ENCODE data around the gene MAGEB17.
A peak's percentile ranks its signal among the peaks of the same experiment; 100 is the strongest.

MAGEB17 gene

GRCh38 chrX:16138108-16138427 is 29.2 kb upstream of the MAGEB17 start:
- Histone ChIP-seq H3K36me3 (no peaks in the 10 kb centered on the region), H3K27me3 (ENCODE audit: insufficient read depth, low read depth, severe bottlenecking) (peaks cover 58% of the 10 kb centered on the region), H3K9me3 (ENCODE audit: severe bottlenecking) (no peaks in the 10 kb centered on the region), H3K27ac (no peak overlapping the region), H3K4me3 (ENCODE audit: low read depth, low read length) (no peak overlapping the region)
- TF ChIP-seq CTCF (IDR thresholded peaks at IDR 0.05; ENCODE audit: low read depth, low read length), result peak; percentile 50
- no peak for DNase-seq

DNA sequence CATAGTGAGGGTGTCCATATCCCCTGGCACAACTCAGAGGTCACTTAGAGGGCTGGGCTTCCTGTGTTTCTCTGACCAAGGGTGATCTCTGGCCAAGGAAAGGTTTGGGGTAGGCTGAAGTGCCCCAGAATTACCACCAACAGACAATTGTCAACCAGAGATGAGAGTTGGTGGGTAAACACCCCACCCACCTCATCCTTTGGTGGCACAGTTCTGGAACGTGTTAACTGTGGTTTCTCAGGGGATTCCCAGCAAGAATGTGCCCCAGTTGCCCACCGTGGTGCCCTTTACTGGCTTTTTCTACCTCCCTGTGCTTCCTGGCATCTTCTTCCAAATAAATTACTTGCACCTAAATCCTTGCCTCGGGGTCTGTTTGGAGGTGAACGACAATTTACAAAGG is 26.8 kb upstream of the MAGEB17 start:
- Histone ChIP-seq H3K27ac (no peak overlapping the region), H3K27me3 (ENCODE audit: insufficient read depth, low read depth, severe bottlenecking) (peaks cover 56% of the 10 kb centered on the region), H3K4me3 (ENCODE audit: low read depth, low read length) (no peak overlapping the region), H3K9me3 (ENCODE audit: severe bottlenecking) (no peaks in the 10 kb centered on the region), H3K36me3 (no peaks in the 10 kb centered on the region)
- no peak for DNase-seq
- TF ChIP-seq CTCF (IDR thresholded peaks at IDR 0.05; ENCODE audit: low read depth, low read length), result no peak

GRCh38 chrX:16140983-16141382 is 26.3 kb upstream of the MAGEB17 start:
- peaks cover 56% of the 10 kb centered on the region for H3K27me3 ChIP-seq (ENCODE audit: insufficient read depth, low read depth, severe bottlenecking)
- no peaks in the 10 kb centered on the region for H3K9me3 ChIP-seq (ENCODE audit: severe bottlenecking)
- no peak overlapping the region for H3K4me3 ChIP-seq (ENCODE audit: low read depth, low read length)
- H3K27ac ChIP-seq, result no peak overlapping the region
- no peak for TF ChIP-seq CTCF (IDR thresholded peaks at IDR 0.05; ENCODE audit: low read depth, low read length)
- DNase-seq, result no peak
- no peaks in the 10 kb centered on the region for H3K36me3 ChIP-seq

GRCh38 chrX:16141422-16142245 is 25.6 kb upstream of the MAGEB17 start:
- no peaks in the 10 kb centered on the region for H3K36me3 ChIP-seq
- H3K9me3 ChIP-seq (ENCODE audit: severe bottlenecking), result no peaks in the 10 kb centered on the region
- no peak for DNase-seq
- H3K27me3 ChIP-seq (ENCODE audit: insufficient read depth, low read depth, severe bottlenecking), result peaks cover 51% of the 10 kb centered on the region
- no peak for TF ChIP-seq CTCF (IDR thresholded peaks at IDR 0.05; ENCODE audit: low read depth, low read length)
- H3K27ac ChIP-seq, result no peak overlapping the region
- H3K4me3 ChIP-seq (ENCODE audit: low read depth, low read length), result no peak overlapping the region

GRCh38 chrX:16142246-16142558 is 25.1 kb upstream of the MAGEB17 start:
- Histone ChIP-seq H3K27ac (no peak overlapping the region), H3K4me3 (ENCODE audit: low read depth, low read length) (no peak overlapping the region), H3K9me3 (ENCODE audit: severe bottlenecking) (no peaks in the 10 kb centered on the region), H3K36me3 (no peaks in the 10 kb centered on the region), H3K27me3 (ENCODE audit: insufficient read depth, low read depth, severe bottlenecking) (peaks cover 47% of the 10 kb centered on the region)
- no peak for DNase-seq
- no peak for TF ChIP-seq CTCF (IDR thresholded peaks at IDR 0.05; ENCODE audit: low read depth, low read length)

DNA sequence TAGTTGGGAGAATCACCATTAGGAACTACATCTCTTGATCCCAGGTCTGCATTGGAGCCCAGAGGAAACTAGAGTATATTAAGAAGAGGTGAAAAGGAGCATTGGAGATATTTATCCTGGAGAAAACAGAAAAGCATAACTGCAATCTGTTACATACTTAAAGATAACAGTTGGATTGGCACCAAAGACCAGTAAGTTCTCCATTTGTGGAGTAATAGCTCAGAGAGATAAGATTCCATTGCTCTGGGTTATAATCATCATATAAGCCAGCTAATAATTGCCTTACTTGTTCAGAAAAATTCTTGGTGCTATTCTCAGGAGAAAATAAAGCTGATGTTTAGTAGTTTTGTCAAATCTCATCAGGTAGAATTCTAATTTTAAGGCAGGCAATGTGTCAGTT is 23.3 kb upstream of the MAGEB17 start:
- no peak for TF ChIP-seq CTCF (IDR thresholded peaks at IDR 0.05; ENCODE audit: low read depth, low read length)
- Histone ChIP-seq H3K36me3 (no peaks in the 10 kb centered on the region), H3K27me3 (ENCODE audit: insufficient read depth, low read depth, severe bottlenecking) (peaks cover 48% of the 10 kb centered on the region), H3K27ac (no peak overlapping the region), H3K4me3 (ENCODE audit: low read depth, low read length) (no peak overlapping the region), H3K9me3 (ENCODE audit: severe bottlenecking) (no peaks in the 10 kb centered on the region)
- DNase-seq, result no peak
